DMS153 treated with DMSO at 0.1 percent for 48 hours (cell line): ENCODE data around the gene FBXO7.
A peak's percentile ranks its signal among the peaks of the same experiment; 100 is the strongest.

ENCODE experiments used
- DNase-seq: peaks from one replicate; lab custom pipeline; 2025; ENCODE audit not compliant: unreplicated experiment; lab: John Stamatoyannopoulos, UW

FBXO7 gene

DNA sequence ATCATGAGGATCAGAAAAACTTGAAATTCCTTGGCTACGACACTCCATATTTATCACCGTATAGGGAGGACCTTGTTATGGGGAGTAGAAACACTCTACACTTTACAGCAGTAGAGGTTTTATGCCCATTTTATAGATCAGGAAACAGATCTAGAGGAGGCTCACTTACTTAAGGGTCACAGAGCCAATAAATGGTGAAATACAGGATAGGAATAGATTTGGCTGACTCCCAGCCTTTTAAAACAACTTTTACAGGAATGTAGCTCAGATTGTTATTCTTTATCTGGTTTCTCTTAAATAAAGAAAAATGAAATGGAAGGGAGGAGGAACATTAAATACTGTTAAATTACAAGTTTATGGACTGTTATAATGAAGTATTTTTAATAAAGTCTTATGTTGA, 14.8 kb downstream of the FBXO7 start:
- DNase-seq: no peak

- no peak for DNase-seq
Measured at GRCh38 chr22:32490279-32490678, 15.7 kb downstream of the FBXO7 start.

GRCh38 chr22:32492111-32492510, 17.5 kb downstream of the FBXO7 start:
- DNase-seq: no peak

DNA sequence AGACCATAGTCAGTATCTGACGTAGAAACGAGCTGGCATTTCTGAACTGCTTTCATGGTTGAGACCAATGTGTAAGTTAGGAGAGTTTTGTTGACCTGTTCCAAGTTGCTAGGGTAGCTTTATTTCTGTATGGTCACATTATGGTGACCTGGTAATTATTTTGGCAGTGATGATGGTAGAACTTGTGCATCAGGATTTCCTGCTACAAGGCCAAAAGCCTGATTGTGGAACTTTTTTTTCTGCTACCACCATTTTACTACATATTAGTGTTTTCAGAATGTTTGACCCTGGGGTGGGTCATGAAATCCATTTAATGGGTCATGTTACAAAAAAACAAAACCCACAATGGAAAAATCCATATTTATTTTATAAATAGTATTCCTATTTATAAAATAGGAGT, 18.9 kb downstream of the FBXO7 start:
- no peak for DNase-seq

DNA sequence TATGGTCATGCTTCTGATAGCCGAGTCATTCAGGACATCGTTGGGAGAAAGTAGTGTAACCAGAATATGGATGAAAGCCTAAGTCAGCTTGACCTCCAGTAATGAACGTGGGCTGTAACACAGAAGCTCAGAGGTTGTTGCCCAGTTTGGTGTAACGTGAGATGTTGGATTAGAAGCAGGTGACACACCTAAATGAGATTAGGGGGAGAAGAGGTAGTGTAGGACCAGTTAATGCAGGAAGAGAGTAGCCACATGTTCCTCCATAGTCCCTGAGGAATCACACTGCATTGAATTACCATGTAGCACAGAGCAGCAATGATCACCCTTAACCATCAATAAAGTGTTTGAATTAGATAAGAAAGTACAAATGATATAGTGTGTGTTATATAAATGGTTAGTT, 20.4 kb downstream of the FBXO7 start:
- no peak for DNase-seq

- no peak for DNase-seq
Measured at GRCh38 chr22:32499666-32500065, 25.1 kb downstream of the FBXO7 start.

- DNase-seq: no peak
Measured at GRCh38 chr22:32501836-32502752, 27.5 kb downstream of the FBXO7 start.

DNA sequence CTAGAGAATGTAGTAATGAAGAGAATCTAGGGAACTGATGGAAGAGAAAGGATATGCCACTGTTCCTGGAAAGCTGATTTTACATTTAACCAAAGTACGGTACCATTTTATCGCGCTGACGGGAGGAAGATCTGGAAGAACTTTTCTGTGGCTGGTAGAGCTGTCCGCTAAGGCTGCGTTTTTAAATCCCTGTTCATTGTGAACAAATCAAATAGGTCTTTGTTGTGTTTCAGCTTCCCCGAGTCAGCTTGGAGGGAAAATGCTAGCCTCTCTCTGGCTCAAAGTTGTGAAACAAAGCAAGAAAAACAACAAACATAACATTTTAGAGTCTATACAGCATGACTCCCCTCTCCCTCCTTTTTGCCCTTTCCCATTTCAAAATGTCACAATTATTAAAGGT, 34.4 kb downstream of the FBXO7 start:
- DNase-seq: no peak

GRCh38 chr22:32511274-32511673, 36.7 kb downstream of the FBXO7 start:
- no peak for DNase-seq

GRCh38 chr22:32511776-32512175, 37.2 kb downstream of the FBXO7 start:
- DNase-seq: no peak

DNA sequence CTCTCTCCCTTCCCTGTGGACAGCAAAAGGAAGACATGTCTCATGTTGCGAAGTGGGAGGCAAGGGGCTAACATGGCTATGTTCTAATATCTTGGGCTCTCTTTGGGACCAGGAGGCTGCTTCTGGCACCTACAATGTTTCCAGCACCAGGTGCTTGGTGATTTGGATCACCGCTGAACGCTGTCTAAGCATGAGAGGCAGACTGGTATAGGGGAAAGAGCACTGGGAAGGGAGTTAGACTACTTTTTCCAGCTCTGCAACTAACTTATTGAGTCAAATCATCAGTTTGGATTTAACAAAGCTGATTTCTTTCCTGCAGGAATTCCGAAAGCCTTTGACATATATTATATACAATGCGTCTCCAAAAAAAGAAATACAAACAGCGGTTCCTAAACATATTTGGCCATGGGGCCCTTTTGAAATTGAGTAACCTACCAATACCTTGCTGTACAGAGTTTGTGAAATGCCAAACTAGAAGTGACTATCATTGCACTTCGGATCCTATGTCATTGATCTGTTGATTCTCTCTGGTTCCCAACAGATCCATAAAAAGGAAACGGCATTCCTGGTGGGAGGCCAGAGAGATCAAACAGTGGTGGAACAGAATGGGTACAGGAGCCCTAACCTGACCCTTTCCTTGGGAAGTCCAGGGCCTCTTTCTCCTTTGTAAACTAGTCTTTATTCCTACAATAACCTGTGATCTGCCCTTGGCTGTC, 37.8 kb downstream of the FBXO7 start:
- DNase-seq: no peak

DNA sequence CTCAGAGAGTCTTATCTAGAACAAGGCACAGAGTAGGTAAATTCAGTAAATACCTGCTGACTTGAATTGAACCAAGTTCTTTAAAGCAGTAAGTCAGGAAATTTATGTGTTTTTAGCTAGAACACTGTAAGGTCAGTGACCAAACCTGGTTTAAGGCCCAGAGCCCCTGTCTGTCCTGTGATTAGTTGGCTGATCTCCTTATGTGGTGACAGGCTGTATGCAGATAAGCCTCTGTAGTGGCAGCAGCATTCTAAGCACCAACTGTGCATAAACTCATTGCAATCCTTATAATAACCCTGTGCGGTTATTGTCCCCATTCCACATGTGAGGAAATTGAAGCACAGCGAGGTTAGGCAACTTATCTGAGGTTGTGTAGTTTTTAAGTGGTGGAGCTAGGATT, 40.5 kb downstream of the FBXO7 start:
- DNase-seq: no peak

DNA sequence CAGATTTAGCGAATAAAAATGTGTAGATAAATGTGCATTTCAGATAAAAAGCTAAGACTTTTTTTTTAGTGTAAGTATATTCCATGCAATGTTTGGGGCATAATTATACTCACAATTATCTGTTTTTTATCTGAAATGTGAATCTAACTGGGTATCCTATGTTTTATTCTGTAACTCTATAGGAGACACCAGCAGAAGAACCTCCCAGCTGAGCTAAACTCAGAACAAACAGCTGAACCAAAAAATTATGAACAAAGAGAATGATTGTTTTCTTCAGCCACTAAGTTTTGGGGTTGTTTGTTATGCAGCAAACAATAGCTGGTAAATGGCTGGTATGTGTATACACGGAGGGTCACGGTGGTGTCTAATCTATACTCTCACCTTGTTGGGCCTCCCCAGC, 42.9 kb downstream of the FBXO7 start:
- DNase-seq: no peak

DNA sequence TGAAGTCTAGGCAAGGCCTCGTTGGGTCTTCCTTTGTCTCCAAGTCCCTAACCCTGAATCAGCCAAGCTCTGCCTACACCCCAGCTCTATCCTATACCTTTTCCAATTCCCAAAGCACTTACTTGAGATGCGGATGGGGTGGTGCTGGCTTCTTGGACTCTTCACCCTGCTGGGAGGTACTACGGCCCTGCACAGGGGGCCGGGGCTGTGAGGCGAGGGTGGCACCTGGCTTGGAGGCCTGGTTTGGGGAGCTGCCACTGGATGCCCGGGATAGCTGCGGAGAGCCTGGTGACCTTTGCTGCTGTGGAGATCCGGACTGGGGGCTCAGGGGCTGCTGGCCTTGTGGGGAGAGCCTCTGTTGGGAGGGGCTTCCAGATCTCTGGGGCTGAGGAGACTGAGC, 43.3 kb downstream of the FBXO7 start:
- no peak for DNase-seq

DNA sequence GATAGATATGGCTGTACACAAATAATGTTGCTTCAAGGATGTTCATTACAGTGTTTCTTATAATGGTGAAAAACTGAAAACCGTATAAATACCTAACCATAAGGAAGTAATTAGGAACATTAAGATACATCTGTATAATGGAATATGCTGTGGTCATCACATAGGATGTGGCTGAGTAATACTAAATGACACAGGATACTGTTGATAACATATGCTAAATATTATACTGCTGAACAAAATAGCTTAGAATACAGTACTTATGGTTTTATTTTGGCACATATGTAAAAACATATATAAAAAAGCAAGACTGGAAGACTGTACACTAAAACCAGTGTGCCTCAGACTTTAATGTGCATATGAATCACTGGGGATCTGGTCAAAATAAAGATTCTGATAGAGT, 43.8 kb downstream of the FBXO7 start:
- no peak for DNase-seq

DNA sequence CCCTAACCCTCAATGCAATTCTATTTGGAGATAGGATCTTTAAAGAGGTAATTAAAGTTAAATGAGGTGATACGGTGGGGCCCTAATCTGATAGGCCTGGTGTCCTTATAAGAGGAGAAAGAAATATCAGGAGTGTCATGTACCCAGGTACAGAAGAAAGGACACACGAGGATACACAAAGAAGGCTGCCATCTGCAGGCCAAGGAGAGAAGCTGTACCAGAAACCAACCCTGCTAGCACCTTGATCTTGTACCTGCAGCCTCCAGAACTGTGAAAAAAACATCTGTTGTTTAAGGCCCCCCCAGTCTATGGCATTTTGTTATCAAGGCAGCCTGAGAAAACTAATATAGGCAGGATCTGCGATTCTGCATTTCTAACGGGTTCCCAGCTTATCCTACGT, 44.2 kb downstream of the FBXO7 start:
- no peak for DNase-seq

DNA sequence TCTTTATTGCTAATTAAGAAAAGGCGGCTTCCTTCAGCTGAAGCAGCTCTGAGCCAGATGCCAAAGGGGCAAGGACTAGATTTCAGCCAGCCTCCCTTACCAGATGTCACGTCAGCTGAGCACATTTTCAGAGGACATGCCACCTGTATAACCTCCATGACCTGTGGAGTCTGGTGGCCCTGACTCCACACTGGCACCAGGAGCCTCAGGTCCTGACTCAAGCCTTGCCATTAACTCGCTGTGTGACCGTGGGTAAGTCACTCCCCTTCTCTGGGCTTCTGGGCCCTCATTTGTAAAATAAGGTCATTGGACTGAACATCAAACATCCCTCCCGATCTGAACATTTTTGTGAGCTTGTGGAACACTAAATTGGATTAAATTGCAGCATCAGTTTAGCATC, 46.0 kb downstream of the FBXO7 start:
- no peak for DNase-seq

GRCh38 chr22:32522237-32522636, 47.6 kb downstream of the FBXO7 start:
- no peak for DNase-seq

GRCh38 chr22:32527756-32528155, 53.1 kb downstream of the FBXO7 start:
- DNase-seq: no peak

GRCh38 chr22:32528316-32528715, 53.7 kb downstream of the FBXO7 start:
- no peak for DNase-seq

DNA sequence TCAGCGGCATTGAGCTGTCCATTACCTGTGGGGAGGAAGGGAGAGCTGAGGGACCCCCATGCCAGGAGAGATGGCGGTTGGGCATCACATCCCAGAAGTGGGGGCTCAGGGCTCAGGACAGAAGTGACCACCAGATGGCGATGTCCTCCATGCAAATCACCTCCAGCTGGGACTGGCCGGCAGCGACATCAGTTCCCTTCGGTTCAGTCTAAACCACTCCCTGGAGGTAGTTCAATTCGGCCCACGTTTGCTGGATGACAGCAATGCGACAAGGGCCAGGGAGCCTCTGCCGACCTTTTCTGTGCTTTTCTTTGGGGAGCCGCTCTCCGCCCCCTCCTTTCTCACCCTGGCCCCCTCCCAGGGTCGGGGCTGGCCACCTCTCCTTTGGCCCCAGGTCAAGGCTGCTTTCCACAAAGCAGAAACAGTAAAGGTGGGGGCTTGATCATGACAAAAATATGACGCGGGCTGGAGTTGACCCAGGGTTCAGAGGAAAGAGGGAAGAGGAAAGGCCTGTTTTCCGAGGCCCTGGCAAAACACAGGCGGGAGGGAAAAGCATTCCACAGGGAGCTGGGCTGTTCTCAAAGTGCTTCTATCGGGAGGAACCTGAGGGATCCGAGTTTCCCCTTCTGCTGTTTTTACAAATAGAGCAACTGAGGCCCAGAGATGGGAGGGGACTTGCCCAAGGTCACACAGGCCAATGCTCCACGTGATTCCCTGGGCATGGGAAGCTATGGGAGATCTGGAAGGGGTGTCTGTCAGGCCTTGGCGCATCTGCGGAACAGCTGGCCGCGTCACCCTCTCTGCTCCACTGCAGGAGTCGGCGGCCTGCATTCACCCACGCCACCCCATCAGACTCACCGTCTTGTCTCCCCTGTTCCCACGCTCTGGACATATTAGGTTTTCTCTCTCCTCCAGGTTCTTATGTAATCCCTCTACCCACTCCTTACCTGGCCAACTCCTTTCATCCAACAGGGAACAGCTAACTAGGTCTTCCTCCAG, 54.7 kb downstream of the FBXO7 start:
- peak; percentile 57 for DNase-seq
